Glutamatergic neuron (in vitro differentiated cells): Measurements from ENCODE around the gene GJA4. TPM values are rescaled to one million over a fixed set of nuclear protein-coding genes. Genes with fewer than 3 reads are reported as not detected.
A peak's percentile ranks its signal among the peaks of the same experiment; 100 is the strongest.

ENCODE experiments used
- DNase-seq: peaks from one replicate; pipeline ENCODE4 v3.0.0; 2022
- H3K27ac Mint-ChIP-seq: one replicate; pipeline ENCODE4 v1.8.0; 2020; ENCODE audit warnings: mild to moderate bottlenecking, mixed read lengths, inconsistent platforms; ENCODE audit not compliant: unreplicated experiment
- H3K27me3 Mint-ChIP-seq: one replicate; pipeline ENCODE4 v1.8.0; 2020; ENCODE audit warnings: mild to moderate bottlenecking, moderate library complexity, mixed read lengths, inconsistent platforms; ENCODE audit not compliant: unreplicated experiment
- H3K36me3 Mint-ChIP-seq: one replicate; pipeline ENCODE4 v1.8.0; 2020; ENCODE audit warnings: mild to moderate bottlenecking, mixed read lengths, inconsistent platforms; ENCODE audit not compliant: unreplicated experiment
- H3K4me1 Mint-ChIP-seq: one replicate; pipeline ENCODE4 v1.8.0; 2020; ENCODE audit warnings: mild to moderate bottlenecking, low read depth, mixed read lengths, inconsistent platforms; ENCODE audit not compliant: unreplicated experiment
- H3K4me3 Mint-ChIP-seq: one replicate; pipeline ENCODE4 v1.8.0; 2020; ENCODE audit warnings: mild to moderate bottlenecking, mixed read lengths, inconsistent platforms; ENCODE audit not compliant: unreplicated experiment
- H3K9me3 Mint-ChIP-seq: one replicate; pipeline ENCODE4 v1.8.0; 2020; ENCODE audit warnings: mild to moderate bottlenecking, moderate library complexity, mixed read lengths, inconsistent platforms; ENCODE audit not compliant: unreplicated experiment
- total RNA-seq: library from RNA; stranded (reverse); fragmentation: NEBNext Ultra II Directional; extraction: Animal tissue kit (Norgen Biotek cat#: 25700); gene quantifications from one replicate; pipeline ENCODE4 v1.2.1, GENCODE V29; 2021; ENCODE audit not compliant: unreplicated experiment
- TF ChIP-seq, protein P1 (sequence below): fragments of 200-600 bp; sonication (generic); IDR thresholded peaks from one replicate; pipeline ENCODE4 v1.5.0; 2021; ENCODE audit not compliant: partially characterized antibody, unreplicated experiment

GJA4 gene
- total RNA-seq, 1 donor from 2014 or later: not detected

DNA sequence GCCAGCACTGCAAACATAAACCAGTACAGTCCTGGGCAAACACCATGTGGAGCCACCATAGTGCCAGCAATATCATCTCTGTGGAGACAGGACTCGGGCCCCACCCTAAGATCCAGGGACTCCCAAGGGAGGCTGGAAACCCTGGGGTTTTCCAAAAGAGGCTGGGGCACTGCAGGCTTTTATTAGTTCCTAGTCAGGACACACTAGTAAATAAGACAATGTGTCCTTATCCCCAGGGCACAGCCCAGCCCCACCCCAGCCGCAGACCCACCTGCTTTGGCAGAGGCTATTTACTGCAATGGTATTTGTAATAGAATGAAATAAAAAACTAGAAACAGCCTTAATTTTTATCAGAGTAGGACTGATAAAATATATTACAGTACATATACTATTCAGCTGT, 12.3 kb upstream of the GJA4 start:
- TF ChIP-seq, protein P1, sequence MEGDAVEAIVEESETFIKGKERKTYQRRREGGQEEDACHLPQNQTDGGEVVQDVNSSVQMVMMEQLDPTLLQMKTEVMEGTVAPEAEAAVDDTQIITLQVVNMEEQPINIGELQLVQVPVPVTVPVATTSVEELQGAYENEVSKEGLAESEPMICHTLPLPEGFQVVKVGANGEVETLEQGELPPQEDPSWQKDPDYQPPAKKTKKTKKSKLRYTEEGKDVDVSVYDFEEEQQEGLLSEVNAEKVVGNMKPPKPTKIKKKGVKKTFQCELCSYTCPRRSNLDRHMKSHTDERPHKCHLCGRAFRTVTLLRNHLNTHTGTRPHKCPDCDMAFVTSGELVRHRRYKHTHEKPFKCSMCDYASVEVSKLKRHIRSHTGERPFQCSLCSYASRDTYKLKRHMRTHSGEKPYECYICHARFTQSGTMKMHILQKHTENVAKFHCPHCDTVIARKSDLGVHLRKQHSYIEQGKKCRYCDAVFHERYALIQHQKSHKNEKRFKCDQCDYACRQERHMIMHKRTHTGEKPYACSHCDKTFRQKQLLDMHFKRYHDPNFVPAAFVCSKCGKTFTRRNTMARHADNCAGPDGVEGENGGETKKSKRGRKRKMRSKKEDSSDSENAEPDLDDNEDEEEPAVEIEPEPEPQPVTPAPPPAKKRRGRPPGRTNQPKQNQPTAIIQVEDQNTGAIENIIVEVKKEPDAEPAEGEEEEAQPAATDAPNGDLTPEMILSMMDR: no peak
- peak overlapping the region; percentile 40 for H3K4me3 Mint-ChIP-seq
- H3K9me3 Mint-ChIP-seq: no peaks in the 10 kb centered on the region
- peaks cover 2% of the 10 kb centered on the region for H3K4me1 Mint-ChIP-seq
- no peak for DNase-seq
- peaks cover 16% of the 10 kb centered on the region for H3K27me3 Mint-ChIP-seq
- H3K36me3 Mint-ChIP-seq: no peaks in the 10 kb centered on the region
- no peak overlapping the region for H3K27ac Mint-ChIP-seq

DNA sequence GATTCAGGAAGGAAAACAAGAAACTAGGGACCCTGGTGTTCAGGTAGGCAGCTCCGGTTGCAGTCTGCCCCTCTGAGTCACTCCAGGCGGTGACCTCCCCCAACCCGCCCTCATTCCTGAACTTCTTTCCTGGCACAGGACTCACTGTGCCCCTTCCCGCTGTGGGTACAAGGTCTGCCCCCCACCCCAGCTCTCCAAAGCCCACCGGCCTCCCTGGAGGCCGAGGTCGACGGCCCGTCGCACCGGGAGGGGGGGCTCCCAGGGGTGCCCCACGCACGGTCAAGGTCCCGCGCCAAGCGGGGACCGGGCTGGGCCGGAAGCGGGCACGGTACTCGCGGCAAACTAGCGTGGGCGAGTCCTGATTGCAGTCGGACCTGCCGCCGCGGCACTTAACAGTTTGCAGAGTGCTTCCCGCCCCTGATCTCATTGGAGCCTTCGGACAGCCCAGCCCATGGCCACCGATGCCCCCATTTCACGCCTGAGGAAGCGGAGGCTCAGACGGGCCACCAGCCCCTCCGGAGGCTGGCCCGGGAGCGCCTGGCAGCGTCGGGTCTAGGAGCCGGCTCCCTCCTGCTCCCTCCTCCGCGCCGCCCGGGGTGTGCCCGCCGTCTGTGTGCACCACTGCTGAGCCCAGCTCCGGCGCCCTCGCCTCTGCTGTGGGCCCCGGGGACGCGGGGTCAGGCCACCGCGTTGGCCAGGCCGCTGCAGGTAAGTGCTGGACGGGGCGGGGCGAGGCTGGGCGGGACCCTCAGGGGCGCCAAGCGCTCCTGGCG, 11.5 kb upstream of the GJA4 start, which contains the start of gene GJB3:
Gene GJB3 (plus strand): TSS at position 144 of the 773 bp plus-strand sequence. CDS start 3,549 bp downstream, outside the sequence.
- no peak within 1 kb of the TSS for H3K27ac Mint-ChIP-seq
- H3K4me3 Mint-ChIP-seq: peak within 1 kb of the TSS; percentile 40
- TF ChIP-seq, protein P1: no peak
- no peaks in the 10 kb centered on the region for H3K36me3 Mint-ChIP-seq
- H3K9me3 Mint-ChIP-seq: no peaks in the 10 kb centered on the region
- peaks cover 2% of the 10 kb centered on the region for H3K4me1 Mint-ChIP-seq
- peak; percentile 34 for DNase-seq
- H3K27me3 Mint-ChIP-seq: peaks cover 16% of the 10 kb centered on the region

DNA sequence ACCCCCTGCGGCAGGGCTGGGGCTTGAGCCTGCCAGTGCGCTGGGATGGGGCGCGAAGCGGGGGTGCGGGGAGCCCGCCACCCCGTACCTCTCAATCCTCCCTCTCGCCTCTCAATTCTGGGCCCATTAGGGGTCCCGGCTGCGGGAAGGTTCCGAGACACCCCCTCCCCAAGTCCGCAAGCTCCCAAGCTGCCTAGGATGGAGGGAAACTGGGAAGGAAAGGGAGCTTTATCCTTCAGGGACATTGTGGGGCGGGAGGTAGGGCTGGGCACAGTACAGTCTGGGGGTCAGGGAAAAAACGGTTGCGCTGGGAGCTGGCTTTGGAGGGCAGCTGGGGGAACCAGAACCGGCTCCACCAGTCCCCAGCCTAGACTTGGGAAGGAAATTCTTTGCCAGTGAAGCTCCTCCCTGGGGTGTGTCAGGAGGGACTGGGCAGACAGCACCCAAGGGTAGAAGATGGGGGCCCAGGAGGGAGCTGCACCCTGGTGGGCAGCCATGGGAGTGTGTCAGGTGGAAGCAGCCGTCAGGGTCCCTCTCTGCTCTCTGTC, 10.9 kb upstream of the GJA4 start:
- Mint-ChIP-seq H3K9me3 (no peaks in the 10 kb centered on the region), H3K36me3 (no peaks in the 10 kb centered on the region), H3K4me3 (peak overlapping the region; percentile 38), H3K4me1 (peaks cover 2% of the 10 kb centered on the region), H3K27me3 (peaks cover 16% of the 10 kb centered on the region), H3K27ac (no peak overlapping the region)
- DNase-seq: no peak
- TF ChIP-seq, protein P1: no peak

DNA sequence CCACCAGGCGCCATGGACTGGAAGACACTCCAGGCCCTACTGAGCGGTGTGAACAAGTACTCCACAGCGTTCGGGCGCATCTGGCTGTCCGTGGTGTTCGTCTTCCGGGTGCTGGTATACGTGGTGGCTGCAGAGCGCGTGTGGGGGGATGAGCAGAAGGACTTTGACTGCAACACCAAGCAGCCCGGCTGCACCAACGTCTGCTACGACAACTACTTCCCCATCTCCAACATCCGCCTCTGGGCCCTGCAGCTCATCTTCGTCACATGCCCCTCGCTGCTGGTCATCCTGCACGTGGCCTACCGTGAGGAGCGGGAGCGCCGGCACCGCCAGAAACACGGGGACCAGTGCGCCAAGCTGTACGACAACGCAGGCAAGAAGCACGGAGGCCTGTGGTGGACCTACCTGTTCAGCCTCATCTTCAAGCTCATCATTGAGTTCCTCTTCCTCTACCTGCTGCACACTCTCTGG, 8.0 kb upstream of the GJA4 start:
- H3K27ac Mint-ChIP-seq: no peak overlapping the region
- TF ChIP-seq, protein P1: no peak
- H3K9me3 Mint-ChIP-seq: no peaks in the 10 kb centered on the region
- no peaks in the 10 kb centered on the region for H3K36me3 Mint-ChIP-seq
- DNase-seq: no peak
- no peak overlapping the region for H3K4me3 Mint-ChIP-seq
- H3K27me3 Mint-ChIP-seq: peaks cover 14% of the 10 kb centered on the region
- H3K4me1 Mint-ChIP-seq: peaks cover 2% of the 10 kb centered on the region
